SH-SY5Y (cell line): ENCODE measurements around the gene TRIO.

ENCODE experiments used
- GATA2 ChIP-seq: IDR thresholded peaks from 2 replicates; pipeline ENCODE4 v1.6.1; 2011; ENCODE audit warnings: mild to moderate bottlenecking, low read depth, low read length
- GATA3 ChIP-seq: IDR thresholded peaks from 2 replicates; pipeline ENCODE4 v1.6.1; 2011; ENCODE audit warnings: low read depth, mild to moderate bottlenecking, low read length, moderate library complexity

DNA sequence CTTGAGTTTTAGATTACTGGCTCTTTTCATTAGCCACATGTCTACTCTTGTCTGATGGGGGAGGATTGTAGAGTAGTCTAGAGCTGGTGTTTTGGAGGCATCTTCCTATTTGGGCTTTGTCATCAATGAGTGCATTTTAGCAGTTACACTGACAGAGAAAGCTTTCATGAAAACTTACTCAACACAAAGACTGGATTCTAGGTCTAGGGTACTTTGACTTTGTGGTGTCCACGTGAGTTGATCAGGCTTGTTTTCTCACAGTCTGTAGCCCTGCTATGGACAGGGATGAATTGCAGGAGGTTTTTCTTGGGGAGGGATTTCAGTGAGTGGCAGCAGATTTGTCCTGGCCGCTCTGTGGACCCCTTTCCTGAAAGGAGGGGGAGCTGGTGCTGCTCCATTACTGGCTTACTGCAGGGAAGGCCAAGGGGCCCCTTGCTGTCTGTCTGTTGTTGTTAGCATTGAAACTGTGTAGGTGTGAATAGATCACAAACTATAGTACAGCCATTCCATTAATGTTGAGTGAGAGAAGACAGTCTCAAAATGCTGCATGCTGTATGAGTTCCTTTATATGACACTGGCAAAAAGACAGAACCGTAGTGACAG lies 6.6 kb downstream of the TRIO start:
- TF ChIP-seq GATA3: no peak
- TF ChIP-seq GATA2: no peak
